Measurements from ENCODE around the gene DYSF.

GRCh38 chr2:71559080-71559827 is 105.9 kb downstream of the DYSF start:
- TF ChIP-seq EZH2 (IDR thresholded peaks at IDR 0.05; ENCODE audit: borderline replicate concordance, insufficient read depth, low read depth, low read length, poor library complexity, severe bottlenecking) (no peak), CTCF (IDR thresholded peaks at IDR 0.05) (no peak)

Measured in B cell (primary cell).